Spinal cord (tissue), 10 donors: ENCODE measurements around the gene LCP1. TPM values are rescaled to one million over a fixed set of nuclear protein-coding genes. Genes with fewer than 3 reads are reported as not detected.
A peak's percentile ranks its signal among the peaks of the same experiment; 100 is the strongest.
"Not testable (repeated sequence)": the region's sequence is repeated elsewhere in the genome, so short reads cannot be mapped to it uniquely, and the experiment has no call there.

Experiments
- DNase-seq, 6 donors: peaks; one replicate each; pipeline versions ENCODE4 v3.0.0 to v3.0.0-alpha.2; 2013 to 2015; ENCODE audit warnings: low spot score in 6 of 6, low read depth in 4 of 6
- H3K27ac ChIP-seq: one replicate; pipeline ENCODE4 v1.5.1; 2013; ENCODE audit warnings: low read depth, low read length, control low read depth
- H3K27me3 ChIP-seq: one replicate; pipeline ENCODE4 v1.6.1; 2013; ENCODE audit warnings: low read length; ENCODE audit not compliant: control insufficient read depth, insufficient read depth
- H3K36me3 ChIP-seq: one replicate; pipeline ENCODE4 v1.6.1; 2013; ENCODE audit warnings: low read length; ENCODE audit not compliant: control insufficient read depth, insufficient read depth
- H3K4me1 ChIP-seq: one replicate; pipeline ENCODE4 v1.6.1; 2013; ENCODE audit warnings: low read length; ENCODE audit not compliant: control insufficient read depth, insufficient read depth
- H3K4me3 ChIP-seq: one replicate; pipeline ENCODE4 v1.5.1; 2013; ENCODE audit warnings: low read depth, low read length, control low read depth
- H3K9me3 ChIP-seq: one replicate; pipeline ENCODE4 v1.6.1; 2013; ENCODE audit warnings: low read length; ENCODE audit not compliant: control insufficient read depth, insufficient read depth
- WGBS: methylation state at CpG from one replicate; pipeline ENCODE4 v1.1.5; 2013; ENCODE audit warnings: missing lambda C conversion rate; ENCODE audit not compliant: insufficient coverage; 5-methylcytosine and 5-hydroxymethylcytosine counted together
- polyA plus RNA-seq, 2 donors: library from polyadenylated mRNA; unstranded; fragments of 120-200 nt; gene quantifications; one replicate each; pipeline ENCODE4 v1.2.1, GENCODE V29; 2013; ENCODE audit not compliant: insufficient read length in 2 of 2
- total RNA-seq, 2 donors: library from RNA; depleted of rRNA in 1 of 2; stranded (reverse); fragments of 120-200 nt in 1 of 2; fragments of >200 nt in 1 of 2; gene quantifications; one replicate each; pipeline versions ENCODE4 v1.2.3 to v1.2.4, GENCODE V29; 2013 to 2014
- donor health status: healthy.

The LCP1 gene
- total and polyA plus RNA-seq, 4 donors: 13.7 to 65.1 (median 17.1) TPM

DNA sequence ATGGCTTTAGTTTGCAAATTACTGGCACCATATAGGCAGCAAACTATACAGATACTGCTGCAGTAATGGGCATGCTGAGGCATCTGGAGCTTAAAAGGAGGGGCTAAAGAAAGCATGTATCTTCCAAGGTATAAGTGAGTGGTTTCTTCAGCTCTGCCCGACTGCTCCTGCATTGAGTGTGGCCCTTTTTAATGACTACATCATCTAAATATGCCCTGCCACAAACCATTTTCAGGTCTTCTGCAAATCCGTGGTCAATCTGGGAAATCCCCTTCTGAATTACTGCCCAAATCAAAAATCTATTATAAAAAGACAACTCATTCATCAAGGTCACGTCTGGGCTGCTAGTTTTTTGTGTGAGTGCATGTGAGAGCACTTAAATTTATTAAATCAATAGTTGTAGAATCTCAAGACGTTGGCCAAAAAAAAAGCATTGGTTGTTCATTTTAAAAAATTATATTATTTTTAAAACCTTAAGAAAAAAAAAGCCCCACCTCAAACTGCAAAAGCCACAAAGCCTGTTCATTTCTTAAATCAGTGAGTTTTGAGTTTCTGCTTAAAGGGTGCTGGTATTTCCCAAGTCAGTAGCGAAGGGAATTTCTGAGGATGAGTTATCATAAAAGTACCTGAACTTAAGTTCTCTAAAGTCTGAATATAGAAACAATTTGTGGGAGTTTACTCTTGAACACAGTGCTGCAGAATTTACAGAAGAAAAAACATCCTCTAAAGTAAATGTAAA, 16.3 kb downstream of the LCP1 start:
- no CpG with 5 or more reads among the region's 5 CpGs for WGBS
- H3K27ac ChIP-seq: no peak overlapping the region
- no peaks in the 10 kb centered on the region for H3K9me3 ChIP-seq
- no peaks in the 10 kb centered on the region for H3K36me3 ChIP-seq
- no peaks in the 10 kb centered on the region for H3K27me3 ChIP-seq
- no peak overlapping the region for H3K4me3 ChIP-seq
- no peaks in the 10 kb centered on the region for H3K4me1 ChIP-seq
- DNase-seq: no peak

- no peaks in the 10 kb centered on the region for H3K9me3 ChIP-seq
- H3K4me1 ChIP-seq: no peaks in the 10 kb centered on the region
- H3K36me3 ChIP-seq: no peaks in the 10 kb centered on the region
- peak in 1 of 6 donors; percentile 39 for DNase-seq
- no peak overlapping the region for H3K4me3 ChIP-seq
- H3K27ac ChIP-seq: no peak overlapping the region
- no peaks in the 10 kb centered on the region for H3K27me3 ChIP-seq
These were observed 17.3 kb downstream of the LCP1 start for GRCh38 chr13:46164661-46165060.

DNA sequence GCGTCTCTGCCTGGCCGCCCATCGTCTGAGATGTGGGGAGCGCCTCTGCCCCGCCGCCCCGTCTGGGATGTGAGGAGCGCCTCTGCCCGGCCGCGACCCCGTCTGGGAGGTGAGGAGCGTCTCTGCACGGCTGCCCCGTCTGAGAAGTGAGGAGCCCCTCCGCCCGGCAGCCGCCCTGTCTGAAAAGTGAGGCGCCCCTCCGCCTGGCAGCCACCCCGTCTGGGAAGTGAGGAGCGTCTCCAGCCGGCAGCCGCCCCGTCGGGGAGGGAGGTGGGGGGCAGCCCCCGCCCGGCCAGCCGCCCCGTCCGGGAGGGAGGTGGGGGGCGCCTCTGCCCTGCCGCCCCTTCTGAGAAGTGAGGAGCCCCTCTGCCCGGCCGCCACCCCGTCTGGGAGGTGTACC, 19.2 kb downstream of the LCP1 start:
- DNase-seq, H3K4me1 ChIP-seq, H3K9me3 ChIP-seq, H3K27me3 ChIP-seq, H3K36me3 ChIP-seq, H3K27ac ChIP-seq, H3K4me3 ChIP-seq: not testable (repeated sequence)
- 96% methylated on average over 28 of the region's 36 CpGs for WGBS

DNA sequence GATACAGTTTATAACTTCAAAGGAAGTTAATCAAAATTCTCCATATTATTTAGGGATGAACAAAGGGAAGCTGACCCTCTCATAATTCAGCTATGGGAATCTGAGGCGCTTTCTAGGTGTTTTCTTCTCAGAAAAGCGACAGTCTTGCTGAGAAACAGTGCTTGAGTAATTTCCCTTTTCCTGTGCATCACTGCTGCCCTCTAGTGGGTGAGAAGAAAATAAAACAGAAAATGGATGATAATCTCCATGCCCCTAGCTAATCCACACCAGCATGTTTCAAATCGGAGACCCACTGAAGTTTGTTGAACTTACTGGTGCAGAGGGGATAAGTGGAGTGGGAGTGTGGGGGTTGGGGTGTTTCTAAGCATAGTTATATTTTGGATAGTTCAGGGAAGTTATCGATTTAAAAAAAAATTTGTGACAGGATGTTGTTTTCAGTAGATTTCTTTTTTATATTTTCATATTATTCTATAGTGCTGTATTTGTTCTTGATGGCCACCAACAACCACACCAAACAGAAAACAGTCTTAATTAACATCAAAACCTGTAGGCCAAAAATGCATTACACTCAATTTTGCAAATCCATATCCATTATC, 21.4 kb downstream of the LCP1 start:
- no peaks in the 10 kb centered on the region for H3K9me3 ChIP-seq
- peak in 5 of 6 donors; percentile 55 to 94 (median 79) for DNase-seq
- no CpG with 5 or more reads among the region's 4 CpGs for WGBS
- H3K36me3 ChIP-seq: no peaks in the 10 kb centered on the region
- no peaks in the 10 kb centered on the region for H3K4me1 ChIP-seq
- no peak overlapping the region for H3K27ac ChIP-seq
- no peak overlapping the region for H3K4me3 ChIP-seq
- no peaks in the 10 kb centered on the region for H3K27me3 ChIP-seq

GRCh38 chr13:46160065-46160464, 21.9 kb downstream of the LCP1 start:
- H3K27me3 ChIP-seq: no peaks in the 10 kb centered on the region
- no peaks in the 10 kb centered on the region for H3K4me1 ChIP-seq
- H3K27ac ChIP-seq: no peak overlapping the region
- DNase-seq: peak in 1 of 6 donors; percentile 36
- no peak overlapping the region for H3K4me3 ChIP-seq
- H3K36me3 ChIP-seq: no peaks in the 10 kb centered on the region
- 100% methylated on average over 1 of the region's 4 CpGs for WGBS
- no peaks in the 10 kb centered on the region for H3K9me3 ChIP-seq

- Histone ChIP-seq H3K27ac (no peak overlapping the region), H3K9me3 (no peaks in the 10 kb centered on the region), H3K4me3 (no peak overlapping the region), H3K36me3 (no peaks in the 10 kb centered on the region), H3K27me3 (no peaks in the 10 kb centered on the region), H3K4me1 (no peaks in the 10 kb centered on the region)
- DNase-seq: no peak
- WGBS: no CpG with 5 or more reads among the region's 2 CpGs
These were observed 23.0 kb downstream of the LCP1 start for GRCh38 chr13:46158983-46159382.

DNA sequence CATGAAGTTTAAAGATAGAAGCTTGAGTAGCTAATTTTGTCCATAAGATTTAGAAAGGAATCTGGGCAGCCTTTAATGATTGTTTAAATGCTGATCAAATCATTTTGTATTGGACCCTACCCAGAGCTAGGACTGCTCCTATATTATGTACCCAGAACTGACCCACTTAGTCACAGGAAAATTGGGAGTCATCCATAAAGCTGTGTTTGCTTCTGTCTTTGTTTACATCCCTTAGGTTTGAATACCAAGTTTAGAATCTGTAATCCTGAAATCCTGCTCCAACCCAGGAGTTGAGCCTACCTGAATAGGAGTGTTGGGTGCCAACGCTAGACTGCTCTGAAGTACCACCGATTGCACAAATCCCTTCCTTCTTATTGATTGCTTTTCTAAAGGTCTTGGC, 23.8 kb downstream of the LCP1 start:
- Histone ChIP-seq H3K27me3 (no peaks in the 10 kb centered on the region), H3K4me3 (no peak overlapping the region), H3K27ac (no peak overlapping the region), H3K4me1 (no peaks in the 10 kb centered on the region), H3K36me3 (no peaks in the 10 kb centered on the region), H3K9me3 (no peaks in the 10 kb centered on the region)
- DNase-seq: no peak
- WGBS: 100% methylated on average over 1 of the region's 2 CpGs

DNA sequence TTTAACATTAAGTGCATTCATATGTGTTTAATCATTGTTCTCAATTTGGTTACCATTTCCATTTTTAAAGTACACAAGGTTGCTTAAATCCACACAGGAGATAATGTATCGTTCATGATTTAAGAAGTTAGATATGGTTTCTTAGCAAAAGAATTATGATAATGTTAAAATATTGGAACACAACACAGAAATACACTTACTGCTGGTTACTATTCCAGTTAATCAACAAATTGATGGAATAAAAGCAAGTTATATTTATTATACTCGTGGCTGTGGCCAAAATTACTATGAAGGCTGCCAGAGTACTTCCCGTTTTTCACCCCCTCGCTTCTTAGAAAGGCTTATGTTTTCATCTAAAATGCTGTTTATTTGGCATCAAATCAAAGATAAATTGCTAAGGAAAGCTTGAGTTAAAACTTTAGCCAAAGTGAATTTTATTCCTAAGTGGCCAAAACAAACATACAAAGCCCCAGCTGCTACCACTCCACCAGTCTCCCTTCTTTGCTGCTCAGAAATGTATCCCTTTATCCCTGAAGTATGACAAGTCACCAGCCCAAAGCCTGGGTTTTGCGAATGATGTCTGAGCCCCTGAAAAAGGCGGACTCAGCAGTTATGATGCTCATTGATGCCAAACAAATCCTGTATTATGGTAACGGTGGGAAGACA, 27.7 kb downstream of the LCP1 start:
- H3K27me3 ChIP-seq: no peaks in the 10 kb centered on the region
- H3K4me3 ChIP-seq: no peak overlapping the region
- H3K9me3 ChIP-seq: no peaks in the 10 kb centered on the region
- no peaks in the 10 kb centered on the region for H3K4me1 ChIP-seq
- H3K36me3 ChIP-seq: no peaks in the 10 kb centered on the region
- H3K27ac ChIP-seq: no peak overlapping the region
- 81% methylated on average over 3 of the region's 7 CpGs for WGBS
- DNase-seq: no peak

DNA sequence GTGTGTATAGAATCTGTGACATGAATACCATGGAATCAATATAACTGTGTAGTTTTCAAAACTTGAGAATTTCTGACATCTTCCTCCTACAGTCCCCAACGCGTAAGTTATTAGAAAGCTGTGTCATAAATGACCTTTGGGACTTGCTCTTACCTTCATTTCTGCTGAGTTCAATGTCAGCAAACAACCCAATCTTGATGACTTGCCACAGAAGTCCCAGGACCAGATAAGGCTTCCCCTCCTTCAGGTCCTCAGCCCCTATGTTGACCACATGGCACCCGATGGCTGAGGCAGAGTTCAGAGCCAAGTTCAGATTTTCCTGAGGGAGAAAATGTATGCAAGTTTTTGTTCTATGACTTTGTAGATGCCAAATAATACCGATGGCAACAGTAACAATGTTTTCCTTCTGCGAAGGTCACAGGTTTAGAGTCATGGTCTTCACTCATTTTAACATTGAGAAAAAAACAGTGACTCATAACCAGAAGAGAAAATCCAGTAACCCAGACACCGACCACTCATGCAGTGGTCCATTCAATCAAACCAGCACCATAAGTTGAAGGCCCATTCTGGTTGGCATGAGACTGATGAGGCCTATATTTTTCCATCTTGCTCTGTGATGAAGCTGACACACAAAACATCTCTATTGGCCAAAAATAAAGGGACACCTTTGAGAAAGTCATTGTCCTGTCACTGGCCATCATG, 29.2 kb downstream of the LCP1 start:
- Histone ChIP-seq H3K27ac (no peak overlapping the region), H3K27me3 (no peaks in the 10 kb centered on the region), H3K9me3 (no peaks in the 10 kb centered on the region), H3K4me1 (no peaks in the 10 kb centered on the region), H3K4me3 (no peak overlapping the region), H3K36me3 (no peaks in the 10 kb centered on the region)
- DNase-seq: no peak
- WGBS: 96% methylated on average over 5 of the region's 6 CpGs
